K562 (cell line): ENCODE data around the gene MTRFR.

ENCODE experiments used
- ADNP ChIP-seq: fragments of 200-800 bp; sonication (Bioruptor generic); IDR thresholded peaks from 2 replicates; pipeline ENCODE4 v1.6.1; 2016; ENCODE audit warnings: missing genetic modification characterization, missing compliant biosample characterization
- CREM ChIP-seq: IDR thresholded peaks from 2 replicates; pipeline ENCODE4 v1.6.1; 2014; ENCODE audit warnings: antibody characterized with exemption, low read depth
- GTF2A2 ChIP-seq: IDR thresholded peaks from 2 replicates; pipeline ENCODE4 v1.6.1; 2016; ENCODE audit warnings: mild to moderate bottlenecking, missing genetic modification characterization, missing compliant biosample characterization
- LARP7 ChIP-seq: fragments of 450-650 bp; IDR thresholded peaks from 2 replicates; pipeline ENCODE4 v1.6.1; 2016
- NCOA4 ChIP-seq: fragments of 450-650 bp; IDR thresholded peaks from 2 replicates; pipeline ENCODE4 v1.6.1; 2018; ENCODE audit warnings: mild to moderate bottlenecking; ENCODE audit not compliant: partially characterized antibody
- ZNF76 ChIP-seq: fragments of 250-450 bp; sonication (Bioruptor Pico); IDR thresholded peaks from 2 replicates; pipeline ENCODE4 v1.4.0; 2020; ENCODE audit warnings: mild to moderate bottlenecking, moderate library complexity, borderline replicate concordance
- TF ChIP-seq, protein P1 (sequence below), 2 experiments: fragments of 450-650 bp; formaldehyde crosslinking in 1 of 2; IDR thresholded peaks; 2 replicates each; pipeline versions ENCODE4 v1.4.0 to v1.6.1; 2014 to 2020; ENCODE audit warnings: mild to moderate bottlenecking in 2 of 2, borderline replicate concordance in 1 of 2, low read depth in 1 of 2
- TF ChIP-seq, protein P2 (sequence below), 3 experiments: IDR thresholded peaks in 2 of 3; conservative IDR thresholded peaks in 1 of 3; 2 replicates each; pipeline ENCODE4 v1.5.1; 2011 to 2012; ENCODE audit warnings: low read length in 3 of 3, mild to moderate bottlenecking in 3 of 3, control low read depth in 2 of 3, improper control_type of control experiment in 1 of 3, inconsistent platforms in 1 of 3, low read depth in 1 of 3, mixed read lengths in 1 of 3, moderate library complexity in 1 of 3; ENCODE audit not compliant: insufficient read depth in 2 of 3

DNA sequence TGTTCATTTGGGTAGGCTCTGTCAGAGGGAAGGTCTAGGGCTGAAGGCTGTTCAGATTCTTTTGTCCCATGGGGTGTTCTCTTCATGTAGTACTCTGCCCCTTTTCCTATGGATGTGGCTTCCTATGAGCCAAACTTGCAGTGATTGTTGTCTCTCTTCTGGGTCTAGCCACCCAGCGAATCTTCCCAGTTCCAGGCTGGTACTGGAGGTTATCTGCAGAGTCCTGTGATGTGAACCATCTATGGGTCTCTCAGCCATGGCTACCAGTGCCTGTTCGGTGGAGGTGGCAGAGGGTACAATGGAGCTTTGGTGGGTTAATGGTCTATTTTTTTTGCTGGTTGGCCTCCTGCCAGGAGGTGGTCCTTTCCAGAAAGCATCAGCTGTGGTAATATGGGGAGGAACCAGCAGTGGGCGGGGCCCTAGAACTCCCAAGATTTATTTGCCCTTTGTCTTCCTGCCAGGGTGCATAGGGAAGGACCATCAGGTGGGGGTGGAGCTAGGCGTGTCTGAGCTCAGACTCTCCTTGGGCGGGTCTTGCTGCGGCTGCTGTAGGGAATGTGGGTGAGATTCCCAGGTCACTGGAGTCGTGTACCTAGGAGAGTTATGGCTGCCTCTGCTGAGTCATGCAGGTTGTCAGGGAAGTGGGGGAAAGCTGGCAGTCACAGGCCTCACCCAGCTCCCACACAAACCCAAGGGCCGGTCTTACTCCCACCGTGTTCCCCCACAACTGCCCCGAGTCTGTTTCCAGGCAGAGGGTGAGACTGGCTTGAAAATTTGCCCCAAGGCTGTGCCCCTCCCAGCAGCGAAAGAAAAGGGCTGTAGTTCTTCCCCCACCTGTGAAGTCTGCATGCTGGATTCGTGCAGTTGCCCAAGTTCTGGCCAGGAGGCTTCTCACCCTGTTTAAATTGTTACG lies 17.5 kb downstream of the MTRFR start:
- no peak for TF ChIP-seq LARP7
- TF ChIP-seq, protein P1, sequence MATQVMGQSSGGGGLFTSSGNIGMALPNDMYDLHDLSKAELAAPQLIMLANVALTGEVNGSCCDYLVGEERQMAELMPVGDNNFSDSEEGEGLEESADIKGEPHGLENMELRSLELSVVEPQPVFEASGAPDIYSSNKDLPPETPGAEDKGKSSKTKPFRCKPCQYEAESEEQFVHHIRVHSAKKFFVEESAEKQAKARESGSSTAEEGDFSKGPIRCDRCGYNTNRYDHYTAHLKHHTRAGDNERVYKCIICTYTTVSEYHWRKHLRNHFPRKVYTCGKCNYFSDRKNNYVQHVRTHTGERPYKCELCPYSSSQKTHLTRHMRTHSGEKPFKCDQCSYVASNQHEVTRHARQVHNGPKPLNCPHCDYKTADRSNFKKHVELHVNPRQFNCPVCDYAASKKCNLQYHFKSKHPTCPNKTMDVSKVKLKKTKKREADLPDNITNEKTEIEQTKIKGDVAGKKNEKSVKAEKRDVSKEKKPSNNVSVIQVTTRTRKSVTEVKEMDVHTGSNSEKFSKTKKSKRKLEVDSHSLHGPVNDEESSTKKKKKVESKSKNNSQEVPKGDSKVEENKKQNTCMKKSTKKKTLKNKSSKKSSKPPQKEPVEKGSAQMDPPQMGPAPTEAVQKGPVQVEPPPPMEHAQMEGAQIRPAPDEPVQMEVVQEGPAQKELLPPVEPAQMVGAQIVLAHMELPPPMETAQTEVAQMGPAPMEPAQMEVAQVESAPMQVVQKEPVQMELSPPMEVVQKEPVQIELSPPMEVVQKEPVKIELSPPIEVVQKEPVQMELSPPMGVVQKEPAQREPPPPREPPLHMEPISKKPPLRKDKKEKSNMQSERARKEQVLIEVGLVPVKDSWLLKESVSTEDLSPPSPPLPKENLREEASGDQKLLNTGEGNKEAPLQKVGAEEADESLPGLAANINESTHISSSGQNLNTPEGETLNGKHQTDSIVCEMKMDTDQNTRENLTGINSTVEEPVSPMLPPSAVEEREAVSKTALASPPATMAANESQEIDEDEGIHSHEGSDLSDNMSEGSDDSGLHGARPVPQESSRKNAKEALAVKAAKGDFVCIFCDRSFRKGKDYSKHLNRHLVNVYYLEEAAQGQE (IDR thresholded peaks at IDR 0.05; ENCODE audit: borderline replicate concordance) = no peak
- TF ChIP-seq, protein P1 (CRISPR knock-in tag; IDR thresholded peaks at IDR 0.05; ENCODE audit: low read depth) = no peak
- TF ChIP-seq ZNF76 (CRISPR knock-in tag) = no peak
- no peak for TF ChIP-seq GTF2A2 (tag)
- no peak for TF ChIP-seq CREM
- TF ChIP-seq ADNP = no peak
- TF ChIP-seq, protein P2, sequence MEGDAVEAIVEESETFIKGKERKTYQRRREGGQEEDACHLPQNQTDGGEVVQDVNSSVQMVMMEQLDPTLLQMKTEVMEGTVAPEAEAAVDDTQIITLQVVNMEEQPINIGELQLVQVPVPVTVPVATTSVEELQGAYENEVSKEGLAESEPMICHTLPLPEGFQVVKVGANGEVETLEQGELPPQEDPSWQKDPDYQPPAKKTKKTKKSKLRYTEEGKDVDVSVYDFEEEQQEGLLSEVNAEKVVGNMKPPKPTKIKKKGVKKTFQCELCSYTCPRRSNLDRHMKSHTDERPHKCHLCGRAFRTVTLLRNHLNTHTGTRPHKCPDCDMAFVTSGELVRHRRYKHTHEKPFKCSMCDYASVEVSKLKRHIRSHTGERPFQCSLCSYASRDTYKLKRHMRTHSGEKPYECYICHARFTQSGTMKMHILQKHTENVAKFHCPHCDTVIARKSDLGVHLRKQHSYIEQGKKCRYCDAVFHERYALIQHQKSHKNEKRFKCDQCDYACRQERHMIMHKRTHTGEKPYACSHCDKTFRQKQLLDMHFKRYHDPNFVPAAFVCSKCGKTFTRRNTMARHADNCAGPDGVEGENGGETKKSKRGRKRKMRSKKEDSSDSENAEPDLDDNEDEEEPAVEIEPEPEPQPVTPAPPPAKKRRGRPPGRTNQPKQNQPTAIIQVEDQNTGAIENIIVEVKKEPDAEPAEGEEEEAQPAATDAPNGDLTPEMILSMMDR (IDR thresholded peaks at IDR 0.05 in 2 of 3, conservative IDR thresholded peaks at IDR 0.05 in 1 of 3; ENCODE audit: insufficient read depth in 2 of 3, low read depth in 1 of 3, low read length in 3 of 3) = no peak
- TF ChIP-seq NCOA4 = no peak
